K562 (cell line): ENCODE results near the gene SLC11A1. TPM values are rescaled to one million over a fixed set of nuclear protein-coding genes. Genes with fewer than 3 reads are reported as not detected.

Experiments used
- CBFA2T3 ChIP-seq: fragments of 450-650 bp; IDR thresholded peaks from 2 replicates; pipeline ENCODE4 v1.6.1; 2017
- CSDE1 ChIP-seq, 2 experiments: fragments of 450-650 bp; IDR thresholded peaks; 2 replicates each; pipeline ENCODE4 v1.6.1; 2016; ENCODE audit warnings: mild to moderate bottlenecking in 1 of 2
- DNMT1 ChIP-seq: fragments of 450-650 bp; IDR thresholded peaks from 2 replicates; pipeline ENCODE4 v1.6.1; 2016; ENCODE audit warnings: antibody characterized with exemption, mild to moderate bottlenecking
- EGR1 ChIP-seq: fragments of 450-650 bp; conservative IDR thresholded peaks from 2 replicates; pipeline ENCODE4 v1.6.1; 2017; ENCODE audit warnings: mild to moderate bottlenecking
- ESRRB ChIP-seq: fragments of 250-450 bp; sonication (Bioruptor Pico); IDR thresholded peaks from 2 replicates; pipeline ENCODE4 v1.5.0; 2020; ENCODE audit warnings: mild to moderate bottlenecking, moderate library complexity, borderline replicate concordance
- JUND ChIP-seq, 2 experiments: IDR thresholded peaks; 2 replicates in 1 of 2; 3 replicates in 1 of 2; pipeline ENCODE4 v1.6.1; 2011; ENCODE audit warnings: borderline replicate concordance in 2 of 2, low read depth in 2 of 2, low read length in 2 of 2, improper control_type of control experiment in 1 of 2, missing biosample characterization in 1 of 2, missing genetic modification characterization in 1 of 2, missing genetic modification reagents in 1 of 2
- MCM3 ChIP-seq: fragments of 450-650 bp; IDR thresholded peaks from 2 replicates; pipeline ENCODE4 v1.6.1; 2016
- NR4A1 ChIP-seq, 2 experiments: fragments of 250-450 bp in 1 of 2; fragments of 450-650 bp in 1 of 2; sonication (Bioruptor Pico) in 1 of 2; IDR thresholded peaks; 2 replicates each; pipeline versions ENCODE4 v1.4.0 to v1.6.1; 2016 to 2020; ENCODE audit warnings: mild to moderate bottlenecking in 2 of 2, missing compliant biosample characterization in 1 of 2, missing genetic modification characterization in 1 of 2, moderate library complexity in 1 of 2
- RBM25 ChIP-seq: fragments of 200-400 bp; formaldehyde crosslinking; IDR thresholded peaks from 2 replicates; pipeline ENCODE4 v1.6.1; 2018; ENCODE audit warnings: low read length, low read depth, moderate library complexity; ENCODE audit not compliant: severe bottlenecking
- SMAD4 ChIP-seq: fragments of 250-450 bp; sonication (Bioruptor Pico); conservative IDR thresholded peaks from 2 replicates; pipeline ENCODE4 v1.8.0; 2021; ENCODE audit warnings: inconsistent platforms, mild to moderate bottlenecking, moderate library complexity
- SMARCC2 ChIP-seq: fragments of 450-650 bp; IDR thresholded peaks from 2 replicates; pipeline ENCODE4 v1.6.1; 2017; ENCODE audit warnings: antibody characterized with exemption, moderate library complexity, mild to moderate bottlenecking, low read depth
- TOE1 ChIP-seq, 2 experiments: fragments of 450-650 bp in 1 of 2; sonication (generic) in 1 of 2; formaldehyde crosslinking in 1 of 2; IDR thresholded peaks; 2 replicates each; pipeline versions ENCODE4 v1.7.1 to v1.8.0; 2016 to 2022; ENCODE audit warnings: borderline replicate concordance in 2 of 2, mild to moderate bottlenecking in 2 of 2, antibody characterized with exemption in 1 of 2, inconsistent platforms in 1 of 2, low read depth in 1 of 2, missing genetic modification reagents in 1 of 2, moderate library complexity in 1 of 2
- TRIM28 ChIP-seq: fragments of 450-650 bp; IDR thresholded peaks from 2 replicates; pipeline ENCODE4 v1.6.1; 2017
- ZBTB8A ChIP-seq: fragments of 450-650 bp; IDR thresholded peaks from 2 replicates; pipeline ENCODE4 v1.6.1; 2018; ENCODE audit warnings: mild to moderate bottlenecking, moderate library complexity; ENCODE audit not compliant: partially characterized antibody
- ZC3H8 ChIP-seq: fragments of 450-650 bp; IDR thresholded peaks from 2 replicates; pipeline ENCODE4 v1.6.1; 2017
- ZNF146 ChIP-seq: IDR thresholded peaks from one replicate; pipeline ENCODE4 v1.6.1; 2018; ENCODE audit warnings: missing compliant biosample characterization; ENCODE audit not compliant: unreplicated experiment
- ZNF324 ChIP-seq: fragments of 250-450 bp; sonication (Bioruptor Pico); IDR thresholded peaks from 2 replicates; pipeline ENCODE4 v1.4.0; 2020; ENCODE audit warnings: mild to moderate bottlenecking
- ZNF695 ChIP-seq: fragments of 450-650 bp; formaldehyde crosslinking; IDR thresholded peaks from 2 replicates; pipeline ENCODE4 v1.4.0; 2020; ENCODE audit warnings: mild to moderate bottlenecking, moderate library complexity
- polyA plus RNA-seq, 8 experiments: library from polyadenylated mRNA; depleted of rRNA in 4 of 8; stranded (reverse) in 5 of 8; unstranded in 3 of 8; fragments of >200 nt; fragmentation: Nextera tagmentation in 2 of 8; fragmentation: Illumina TruSeq in 1 of 8; extraction: Ambion mirVana in 2 of 8; extraction: Trizol in 1 of 8; gene quantifications; 2 replicates each; pipeline versions ENCODE4 v1.2.1 to v1.2.3, GENCODE V29; 2011 to 2014; ENCODE audit warnings: inconsistent platforms in 1 of 8, missing spikeins in 1 of 8
- total RNA-seq, 7 experiments: library from RNA; depleted of rRNA in 6 of 7; stranded (reverse); fragments of >200 nt in 6 of 7; fragmentation: Illumina TruSeq in 2 of 7; extraction: Trizol in 2 of 7; gene quantifications; 2 replicates each; pipeline versions ENCODE4 v1.2.1 to v1.2.3, GENCODE V29; 2011 to 2021; ENCODE audit warnings: low replicate concordance in 1 of 7
- TF ChIP-seq, protein P1 (sequence below), 2 experiments: IDR thresholded peaks; 2 replicates each; pipeline ENCODE4 v1.6.1; 2011; ENCODE audit warnings: borderline replicate concordance in 1 of 2, control low read depth in 1 of 2, low read depth in 1 of 2, low read length in 1 of 2, mild to moderate bottlenecking in 1 of 2, mixed read lengths in 1 of 2, moderate library complexity in 1 of 2; ENCODE audit not compliant: insufficient read depth in 1 of 2, insufficient read length in 1 of 2, poor library complexity in 1 of 2, severe bottlenecking in 1 of 2; ENCODE audit errors: extremely low read depth in 1 of 2
- TF ChIP-seq, protein P2 (sequence below): sonication (generic); formaldehyde crosslinking; IDR thresholded peaks from 2 replicates; pipeline ENCODE4 v1.9.0; 2022; ENCODE audit warnings: mild to moderate bottlenecking, missing genetic modification reagents
- TF ChIP-seq, protein P3 (sequence below), 2 experiments: fragments of 450-650 bp in 1 of 2; sonication (generic) in 1 of 2; formaldehyde crosslinking in 1 of 2; IDR thresholded peaks in 1 of 2; conservative IDR thresholded peaks in 1 of 2; 2 replicates each; pipeline versions ENCODE4 v1.6.1 to v1.8.1; 2016 to 2023; ENCODE audit warnings: mild to moderate bottlenecking in 2 of 2, moderate library complexity in 2 of 2, inconsistent platforms in 1 of 2, missing genetic modification reagents in 1 of 2
- TF ChIP-seq, protein P4 (sequence below): fragments of 250-450 bp; sonication (Bioruptor Pico); IDR thresholded peaks from 2 replicates; pipeline ENCODE4 v1.9.0; 2021; ENCODE audit warnings: mild to moderate bottlenecking

Gene SLC11A1
- total and polyA plus RNA-seq, 9 of the 15 experiments (the other 6 are each of a cell fraction or from before 2014, with no cell fraction given): 0.35 to 1.6 (median 0.65) TPM

DNA sequence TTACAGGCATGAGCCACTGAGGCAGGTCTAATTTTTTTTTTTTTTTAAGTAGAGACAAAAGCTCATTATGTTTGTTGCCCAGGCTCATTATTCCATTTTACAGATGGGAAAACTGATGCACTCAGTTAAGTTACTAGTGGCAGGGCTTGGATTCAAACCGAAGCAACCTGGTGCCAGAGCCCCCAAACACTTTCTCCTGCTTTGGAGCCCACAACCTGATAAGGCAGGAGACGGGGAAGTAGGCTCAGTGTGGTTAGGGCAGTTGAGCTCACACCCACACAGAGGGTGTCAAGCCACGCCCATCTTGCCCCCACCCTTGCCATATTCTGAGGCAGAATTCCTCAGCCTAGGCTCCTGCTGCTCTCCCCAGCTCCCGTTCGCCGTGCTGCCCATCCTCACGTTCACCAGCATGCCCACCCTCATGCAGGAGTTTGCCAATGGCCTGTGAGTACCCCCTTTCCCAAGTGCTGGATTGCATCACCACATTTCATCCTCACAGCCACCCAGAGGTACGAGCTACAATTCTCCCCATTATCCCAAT, 11.7 kb downstream of the SLC11A1 start (continued):
- TF ChIP-seq, protein P1, sequence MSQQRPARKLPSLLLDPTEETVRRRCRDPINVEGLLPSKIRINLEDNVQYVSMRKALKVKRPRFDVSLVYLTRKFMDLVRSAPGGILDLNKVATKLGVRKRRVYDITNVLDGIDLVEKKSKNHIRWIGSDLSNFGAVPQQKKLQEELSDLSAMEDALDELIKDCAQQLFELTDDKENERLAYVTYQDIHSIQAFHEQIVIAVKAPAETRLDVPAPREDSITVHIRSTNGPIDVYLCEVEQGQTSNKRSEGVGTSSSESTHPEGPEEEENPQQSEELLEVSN (IDR thresholded peaks at IDR 0.05; ENCODE audit: borderline replicate concordance in 1 of 2, extremely low read depth in 1 of 2, insufficient read depth in 1 of 2, insufficient read length in 1 of 2, low read depth in 1 of 2, low read length in 1 of 2, poor library complexity in 1 of 2, severe bottlenecking in 1 of 2): no peak
- TF ChIP-seq RBM25: peak; percentile 64
- TF ChIP-seq SMAD4 (CRISPR knock-in tag): peak; percentile 43; the same call in 1 of the 2 replicates
- no peak for TF ChIP-seq TOE1 (IDR thresholded peaks at IDR 0.05; ENCODE audit: borderline replicate concordance)
- TF ChIP-seq TOE1 (CRISPR knock-in tag; IDR thresholded peaks at IDR 0.05; ENCODE audit: borderline replicate concordance, low read depth): no peak
- TF ChIP-seq, protein P2, sequence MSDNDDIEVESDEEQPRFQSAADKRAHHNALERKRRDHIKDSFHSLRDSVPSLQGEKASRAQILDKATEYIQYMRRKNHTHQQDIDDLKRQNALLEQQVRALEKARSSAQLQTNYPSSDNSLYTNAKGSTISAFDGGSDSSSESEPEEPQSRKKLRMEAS: 0 out of 2 replicates have a peak, but pooled peaks have one; percentile 6
- no peak for TF ChIP-seq ZNF146
- TF ChIP-seq ZNF695: no peak
- TF ChIP-seq EGR1: peak; percentile 87
- no peak for TF ChIP-seq SMARCC2
- TF ChIP-seq DNMT1: no peak
- TF ChIP-seq, protein P3, sequence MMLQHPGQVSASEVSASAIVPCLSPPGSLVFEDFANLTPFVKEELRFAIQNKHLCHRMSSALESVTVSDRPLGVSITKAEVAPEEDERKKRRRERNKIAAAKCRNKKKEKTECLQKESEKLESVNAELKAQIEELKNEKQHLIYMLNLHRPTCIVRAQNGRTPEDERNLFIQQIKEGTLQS (IDR thresholded peaks at IDR 0.05): peak; percentile 94
- TF ChIP-seq, protein P3 (CRISPR knock-in tag; conservative IDR thresholded peaks at IDR 0.05): 0 out of 2 replicates have a peak, but pooled peaks have one; percentile 63
- no peak for TF ChIP-seq ZNF324 (CRISPR knock-in tag)
- no peak for TF ChIP-seq NR4A1 (CRISPR knock-in tag; IDR thresholded peaks at IDR 0.05)
- TF ChIP-seq NR4A1 (tag; IDR thresholded peaks at IDR 0.05): no peak
- TF ChIP-seq MCM3: no peak
- no peak for TF ChIP-seq CSDE1 (IDR thresholded peaks at IDR 0.05)
- TF ChIP-seq ESRRB (CRISPR knock-in tag): no peak
- no peak for TF ChIP-seq ZBTB8A
- no peak for TF ChIP-seq ZC3H8
- no peak for TF ChIP-seq TRIM28
- TF ChIP-seq JUND (IDR thresholded peaks at IDR 0.05; ENCODE audit: borderline replicate concordance, low read depth, low read length): no peak; the same call in 1 of the 2 replicates
- peak; percentile 56; the same call in 2 of the 3 replicates for TF ChIP-seq JUND (tag; IDR thresholded peaks at IDR 0.05; ENCODE audit: borderline replicate concordance, low read depth, low read length)
- peak; percentile 11; the same call in 1 of the 2 replicates for TF ChIP-seq CBFA2T3
- TF ChIP-seq, protein P4, sequence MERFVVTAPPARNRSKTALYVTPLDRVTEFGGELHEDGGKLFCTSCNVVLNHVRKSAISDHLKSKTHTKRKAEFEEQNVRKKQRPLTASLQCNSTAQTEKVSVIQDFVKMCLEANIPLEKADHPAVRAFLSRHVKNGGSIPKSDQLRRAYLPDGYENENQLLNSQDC: no peak
